ENCODE measurements around the gene DRD5.

The DRD5 gene

GRCh38 chr4:9820343-9820742 is 38.9 kb downstream of the DRD5 start:
- DNase-seq = no peak

- no peak for DNase-seq
Observed at GRCh38 chr4:9825049-9825448, 43.6 kb downstream of the DRD5 start.

GRCh38 chr4:9826551-9826950 is 45.1 kb downstream of the DRD5 start:
- no peak for DNase-seq

- DNase-seq = no peak
Observed at GRCh38 chr4:9832640-9833039, 51.2 kb downstream of the DRD5 start.

- DNase-seq = no peak
Observed at GRCh38 chr4:9833421-9833820, 52.0 kb downstream of the DRD5 start.
